22Rv1 (cell line): ENCODE data around the gene C1orf174.

Source experiments
- ZFX ChIP-seq: fragments of 450-650 bp; IDR thresholded peaks from 2 replicates; pipeline ENCODE4 v1.6.1; 2017; ENCODE audit warnings: antibody characterized with exemption, borderline replicate concordance
- TF ChIP-seq, protein P1 (sequence below): fragments of 450-650 bp; IDR thresholded peaks from 2 replicates; pipeline ENCODE4 v1.5.1; 2017; ENCODE audit warnings: mild to moderate bottlenecking

DNA sequence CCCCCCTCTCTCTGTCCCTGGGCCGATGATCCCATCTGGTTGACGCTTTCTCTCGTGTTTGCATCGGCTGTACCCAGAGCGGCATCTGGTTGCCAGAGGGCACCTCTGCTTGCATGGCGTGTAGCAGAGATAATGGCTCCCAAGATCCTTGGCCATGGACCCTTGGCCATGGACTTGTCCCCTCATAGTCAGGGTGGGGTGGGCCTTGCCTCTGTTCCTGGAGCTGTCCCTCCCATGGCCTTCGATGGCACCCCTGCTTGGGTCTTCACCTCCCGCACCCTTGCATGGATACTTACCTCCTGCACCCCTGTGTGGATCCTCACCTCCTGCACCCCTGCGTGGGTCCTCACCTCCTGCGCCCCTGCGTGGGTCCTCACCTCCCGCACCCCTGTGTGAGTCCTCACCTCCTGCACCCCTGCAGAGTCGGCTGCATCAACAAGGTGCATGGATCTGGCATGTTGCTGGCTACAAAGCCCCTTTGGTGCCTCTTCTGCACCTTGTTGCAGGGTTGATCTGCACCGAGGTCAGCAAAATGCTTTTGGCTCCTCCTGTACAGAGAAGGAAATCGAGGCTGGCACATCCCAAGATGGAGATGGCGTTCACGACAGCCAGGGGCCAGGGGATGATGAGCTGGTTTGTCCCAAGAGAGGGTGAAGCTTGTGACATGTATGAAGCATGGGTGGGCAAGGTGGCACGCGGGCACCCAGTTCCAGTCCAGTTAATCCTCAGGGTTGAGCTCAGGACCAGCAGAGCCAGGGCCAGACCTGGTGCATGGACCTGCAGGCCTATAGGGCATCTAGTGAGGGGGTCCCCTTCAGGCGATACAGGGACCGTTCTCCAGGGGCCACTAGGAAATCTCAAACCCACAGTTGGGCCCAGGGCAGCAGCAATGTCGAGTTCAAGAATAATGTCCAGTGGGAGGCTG, 46.1 kb upstream of the C1orf174 start:
- TF ChIP-seq, protein P1, sequence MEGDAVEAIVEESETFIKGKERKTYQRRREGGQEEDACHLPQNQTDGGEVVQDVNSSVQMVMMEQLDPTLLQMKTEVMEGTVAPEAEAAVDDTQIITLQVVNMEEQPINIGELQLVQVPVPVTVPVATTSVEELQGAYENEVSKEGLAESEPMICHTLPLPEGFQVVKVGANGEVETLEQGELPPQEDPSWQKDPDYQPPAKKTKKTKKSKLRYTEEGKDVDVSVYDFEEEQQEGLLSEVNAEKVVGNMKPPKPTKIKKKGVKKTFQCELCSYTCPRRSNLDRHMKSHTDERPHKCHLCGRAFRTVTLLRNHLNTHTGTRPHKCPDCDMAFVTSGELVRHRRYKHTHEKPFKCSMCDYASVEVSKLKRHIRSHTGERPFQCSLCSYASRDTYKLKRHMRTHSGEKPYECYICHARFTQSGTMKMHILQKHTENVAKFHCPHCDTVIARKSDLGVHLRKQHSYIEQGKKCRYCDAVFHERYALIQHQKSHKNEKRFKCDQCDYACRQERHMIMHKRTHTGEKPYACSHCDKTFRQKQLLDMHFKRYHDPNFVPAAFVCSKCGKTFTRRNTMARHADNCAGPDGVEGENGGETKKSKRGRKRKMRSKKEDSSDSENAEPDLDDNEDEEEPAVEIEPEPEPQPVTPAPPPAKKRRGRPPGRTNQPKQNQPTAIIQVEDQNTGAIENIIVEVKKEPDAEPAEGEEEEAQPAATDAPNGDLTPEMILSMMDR, result no peak
- TF ChIP-seq ZFX, result no peak
